ENCODE results near the gene IGDCC3.

The IGDCC3 gene

DNA sequence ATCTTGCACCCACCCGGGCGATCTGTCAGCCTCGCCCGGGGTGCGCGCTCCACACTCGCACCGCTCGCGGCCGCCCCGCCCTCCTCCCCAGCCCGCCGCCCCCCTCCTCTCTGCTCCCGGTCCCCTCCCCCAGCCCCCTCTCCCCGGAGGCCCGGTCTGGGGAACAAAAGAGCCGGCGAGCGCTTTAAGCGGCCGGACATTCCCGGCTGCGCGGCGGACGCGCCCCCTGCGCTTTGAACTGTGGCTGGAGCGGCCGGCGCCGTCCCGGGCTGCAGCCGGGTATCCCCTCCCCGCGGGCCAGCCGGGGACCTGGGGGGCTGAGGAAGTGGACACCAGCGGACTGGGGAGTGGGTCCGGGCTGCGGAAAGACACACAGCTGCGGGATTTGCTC is at the start of gene IGDCC3:
Gene IGDCC3 (minus strand): TSS at position 27 of the 391 bp plus-strand sequence. CDS start 214 bp downstream, outside the sequence.
- in situ Hi-C loops (cut with MboI; ENCODE audit: low sequenced_read_pairs), result loop anchor here (25.0 kb wide), 1 partner anchor 641 kb away; no protein-coding TSS in a partner anchor

DNA sequence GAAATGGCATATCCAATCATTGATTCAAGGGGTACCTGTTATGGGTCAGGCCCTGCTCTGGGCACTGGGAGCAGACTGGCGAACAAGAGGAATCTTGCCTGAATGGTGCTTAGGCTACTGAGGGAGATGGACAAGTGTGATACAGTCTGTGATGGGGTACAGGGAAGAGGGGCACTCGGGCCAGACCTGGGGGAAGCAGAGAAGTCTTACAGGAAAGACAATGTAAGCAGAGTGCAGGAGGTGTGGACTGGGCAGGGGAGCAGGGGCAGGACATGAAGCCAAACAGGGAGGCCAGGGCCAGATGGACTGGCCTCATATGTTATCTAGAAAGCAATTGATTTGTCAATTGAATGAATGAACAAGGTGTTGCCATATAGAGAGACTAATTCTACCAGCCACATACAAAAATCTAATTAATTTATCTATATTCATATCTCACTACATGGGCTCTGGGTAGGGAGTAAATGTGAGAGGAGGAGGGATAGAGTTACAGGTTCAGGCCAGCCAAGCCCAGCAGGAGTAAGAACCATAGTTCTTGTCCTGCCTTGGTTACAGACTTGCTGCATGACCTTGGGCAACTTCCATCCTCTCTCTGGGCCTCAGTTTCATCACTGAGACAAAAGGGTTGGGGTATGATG is 48.5 kb upstream of the IGDCC3 start:
- in situ Hi-C loops (cut with MboI; ENCODE audit: low sequenced_read_pairs), result no loop called here

DNA sequence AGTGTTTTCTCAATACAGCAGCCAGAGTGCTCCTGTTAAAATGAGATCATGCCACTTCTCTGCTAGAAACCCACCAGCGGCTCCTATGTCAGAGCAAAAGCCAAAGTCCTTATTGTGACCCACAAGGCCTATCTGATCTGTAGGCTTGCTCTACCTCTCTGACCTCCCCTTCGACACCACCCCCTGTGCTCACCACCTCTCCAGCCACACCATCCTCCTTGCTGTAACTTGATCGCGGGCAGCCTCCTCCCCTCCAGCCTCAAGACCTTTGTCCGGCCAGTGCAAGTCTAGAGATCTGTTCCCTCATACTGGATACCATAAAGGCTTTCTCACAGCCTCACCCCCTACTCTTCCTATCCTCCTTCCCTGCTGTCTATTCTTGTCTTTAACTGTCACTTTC is 46.9 kb upstream of the IGDCC3 start:
- in situ Hi-C loops (cut with MboI; ENCODE audit: low sequenced_read_pairs), result no loop called here

DNA sequence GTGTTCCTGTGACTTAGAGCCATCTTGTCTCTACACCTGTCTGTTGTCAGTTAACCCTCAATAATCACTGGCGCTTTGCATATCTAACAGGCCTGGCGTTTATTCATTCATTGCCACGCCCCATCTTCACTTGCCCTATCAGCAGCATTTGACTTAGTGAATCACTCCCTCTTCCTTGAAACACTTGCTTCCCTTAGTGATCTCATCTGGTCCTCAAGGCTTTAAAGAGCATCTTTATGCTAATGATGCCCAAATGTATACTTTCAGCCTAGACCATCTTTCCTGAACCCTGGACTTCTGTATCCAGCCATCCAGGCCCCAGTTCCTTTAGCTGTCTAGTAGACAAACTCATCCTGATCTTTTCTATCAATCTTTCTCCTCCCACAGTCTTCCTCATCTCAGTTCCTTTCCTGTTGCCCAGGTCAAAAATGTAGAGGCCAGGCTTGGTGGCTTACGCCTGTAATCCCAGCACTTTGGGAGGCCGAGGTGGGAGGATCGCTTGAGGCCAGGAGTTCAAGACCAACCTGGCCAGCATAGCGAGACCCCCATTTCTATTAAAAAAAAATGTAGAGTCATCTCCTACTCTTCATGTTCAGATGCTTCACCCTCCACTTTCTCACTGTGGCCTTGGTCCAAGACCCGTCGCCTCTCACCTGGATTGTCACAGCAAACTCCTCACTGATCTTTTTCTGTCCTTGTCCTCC is 46.3 kb upstream of the IGDCC3 start:
- in situ Hi-C loops (cut with MboI; ENCODE audit: low sequenced_read_pairs), result no loop called here

DNA sequence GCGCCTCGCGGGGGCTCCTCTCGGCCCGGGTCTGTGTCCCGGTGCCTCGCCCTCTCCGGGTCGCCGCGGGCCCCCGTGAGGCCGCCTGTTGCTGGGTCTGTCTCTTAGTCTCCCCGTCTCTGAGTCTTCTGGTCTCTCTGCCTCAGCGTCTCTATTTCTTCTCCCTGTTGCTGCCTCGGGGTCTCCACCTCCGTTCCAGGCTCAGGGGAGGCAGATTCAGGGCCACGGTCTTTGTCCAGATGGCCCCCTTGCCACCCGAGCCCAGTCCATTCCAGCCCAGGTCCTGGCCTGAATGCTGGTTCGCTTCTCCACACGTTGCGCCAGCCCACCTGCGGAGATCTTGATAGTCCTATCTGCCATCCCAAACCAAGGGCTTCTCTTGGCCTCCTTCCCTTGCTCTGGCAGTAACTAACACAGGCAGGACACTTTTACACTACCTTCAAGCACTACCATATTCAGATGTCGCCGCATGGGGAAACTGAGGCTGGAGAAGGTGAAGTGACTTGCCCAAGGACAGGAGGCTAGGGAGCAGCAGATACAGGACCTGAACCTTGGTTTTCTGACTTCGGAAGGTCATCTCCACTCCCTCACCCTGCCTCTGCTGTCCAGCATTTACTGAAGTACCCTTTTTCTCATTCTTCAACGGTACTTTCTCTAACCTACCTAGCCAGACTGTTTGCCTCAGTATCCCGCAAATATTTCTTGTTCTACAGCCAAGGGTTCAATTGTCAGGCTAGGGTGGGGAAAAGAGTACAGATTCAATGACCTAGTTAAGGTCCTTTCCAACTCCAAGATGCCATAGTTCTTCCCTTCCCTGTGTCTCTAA is 45.6 kb upstream of the IGDCC3 start:
- in situ Hi-C loops (cut with MboI; ENCODE audit: low sequenced_read_pairs), result no loop called here

DNA sequence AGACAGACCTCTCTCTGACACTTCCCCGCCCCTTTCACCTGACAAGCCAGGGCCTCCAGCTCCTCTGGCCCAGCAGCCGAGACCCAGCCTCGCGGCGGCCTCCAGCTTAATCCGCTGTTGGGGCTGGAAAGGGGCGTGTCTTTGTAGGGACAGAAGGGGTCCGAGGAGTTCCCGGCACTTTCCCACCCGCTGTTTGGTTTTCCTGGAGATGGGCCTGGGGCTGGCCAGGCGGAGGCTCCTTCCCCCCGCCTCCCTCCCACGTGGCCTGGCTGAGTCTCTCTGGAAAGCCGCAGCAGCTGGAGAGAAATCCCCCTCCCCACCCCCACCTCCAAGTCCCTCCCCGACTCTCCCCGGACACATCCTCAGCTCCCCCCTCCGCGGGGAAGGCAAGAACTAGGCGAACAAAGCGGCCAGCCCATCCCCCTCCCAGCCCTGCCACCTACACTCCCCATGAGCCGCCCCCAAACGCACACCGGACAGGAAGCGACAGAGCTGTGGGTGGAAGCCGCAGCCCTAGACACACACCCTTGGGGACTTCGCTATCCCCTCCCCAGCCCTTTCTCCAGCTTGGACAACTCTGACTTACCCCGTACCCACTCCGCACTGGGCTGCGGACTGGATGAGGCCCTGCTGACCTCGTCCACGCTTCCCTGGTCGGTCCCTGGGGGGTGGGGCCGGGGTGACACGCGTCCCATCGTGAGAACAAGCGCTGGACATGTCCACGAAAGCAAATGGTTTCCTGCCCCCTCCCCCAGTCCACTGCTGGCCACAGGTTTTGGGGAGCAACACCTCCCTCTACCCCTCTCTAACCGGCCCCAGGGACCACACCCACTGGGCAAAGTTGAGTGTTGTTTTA is 43.8 kb upstream of the IGDCC3 start:
- in situ Hi-C loops (cut with MboI; ENCODE audit: low sequenced_read_pairs), result no loop called here

DNA sequence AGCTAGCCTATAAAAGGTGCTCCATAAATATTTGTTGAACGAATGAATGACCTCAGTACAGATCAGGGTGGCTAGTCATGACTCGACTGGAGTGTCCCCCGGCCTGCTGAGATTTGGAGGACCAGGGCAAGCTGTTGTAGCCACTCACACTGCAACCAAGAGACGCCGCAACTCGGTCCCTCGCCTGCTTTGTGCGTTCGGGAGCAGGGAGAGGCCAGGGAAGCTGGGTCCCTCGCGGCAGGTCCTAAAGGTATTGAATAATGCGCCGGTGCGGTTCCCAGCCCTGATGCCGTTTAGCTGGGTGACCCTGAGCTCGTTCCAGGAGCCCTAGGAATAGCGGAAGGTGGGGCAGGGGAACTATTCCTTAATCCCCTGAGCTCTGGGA is 43.2 kb upstream of the IGDCC3 start:
- in situ Hi-C loops (cut with MboI; ENCODE audit: low sequenced_read_pairs), result no loop called here

DNA sequence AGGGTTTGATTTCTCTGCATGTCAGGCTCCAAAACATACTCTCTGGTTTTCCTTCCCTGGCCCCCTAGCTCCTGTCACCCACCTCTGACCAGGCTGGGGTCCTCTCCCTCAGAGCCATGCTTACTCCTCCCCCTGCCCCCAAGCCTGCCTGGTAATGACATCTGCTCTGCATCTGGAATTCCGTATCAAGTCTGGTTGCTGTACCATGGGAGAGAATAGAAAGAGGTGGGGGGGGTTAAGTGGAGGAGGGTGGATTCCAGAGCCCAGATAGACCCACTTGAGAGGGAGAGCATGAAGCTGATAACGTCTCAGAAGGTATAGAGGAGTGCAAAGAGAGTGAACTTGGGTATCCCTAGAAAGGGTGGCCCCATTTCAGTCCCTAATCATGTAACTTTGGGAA is 40.8 kb upstream of the IGDCC3 start:
- in situ Hi-C loops (cut with MboI; ENCODE audit: low sequenced_read_pairs), result no loop called here

DNA sequence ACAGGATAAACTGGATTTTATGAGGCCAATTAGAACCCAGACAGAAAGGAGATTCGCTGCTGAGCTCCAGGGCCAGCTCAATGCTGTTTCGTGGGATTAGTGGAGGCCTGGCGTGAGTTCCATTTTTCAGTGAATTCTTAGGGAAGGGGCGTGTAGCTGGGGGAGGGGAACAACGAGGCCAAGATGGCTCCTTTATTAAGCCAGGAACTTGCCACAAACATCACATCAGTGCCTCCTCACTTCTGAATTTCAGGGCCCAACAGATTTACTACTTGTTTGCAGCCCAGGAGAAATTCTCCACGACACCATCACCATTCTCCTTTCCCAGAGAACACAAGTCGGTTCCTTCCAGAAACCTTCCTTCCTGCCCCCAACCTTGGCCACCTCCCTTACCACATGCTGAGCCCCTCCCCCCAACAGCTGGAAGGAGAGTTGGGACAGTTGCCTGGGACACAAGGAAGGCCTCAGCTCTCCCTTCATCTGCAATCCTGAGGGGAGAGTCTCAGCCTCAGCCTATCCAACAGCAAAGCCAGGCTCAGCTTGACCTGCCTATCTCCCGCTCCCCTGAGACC is 39.1 kb upstream of the IGDCC3 start:
- in situ Hi-C loops (cut with MboI; ENCODE audit: low sequenced_read_pairs), result no loop called here

DNA sequence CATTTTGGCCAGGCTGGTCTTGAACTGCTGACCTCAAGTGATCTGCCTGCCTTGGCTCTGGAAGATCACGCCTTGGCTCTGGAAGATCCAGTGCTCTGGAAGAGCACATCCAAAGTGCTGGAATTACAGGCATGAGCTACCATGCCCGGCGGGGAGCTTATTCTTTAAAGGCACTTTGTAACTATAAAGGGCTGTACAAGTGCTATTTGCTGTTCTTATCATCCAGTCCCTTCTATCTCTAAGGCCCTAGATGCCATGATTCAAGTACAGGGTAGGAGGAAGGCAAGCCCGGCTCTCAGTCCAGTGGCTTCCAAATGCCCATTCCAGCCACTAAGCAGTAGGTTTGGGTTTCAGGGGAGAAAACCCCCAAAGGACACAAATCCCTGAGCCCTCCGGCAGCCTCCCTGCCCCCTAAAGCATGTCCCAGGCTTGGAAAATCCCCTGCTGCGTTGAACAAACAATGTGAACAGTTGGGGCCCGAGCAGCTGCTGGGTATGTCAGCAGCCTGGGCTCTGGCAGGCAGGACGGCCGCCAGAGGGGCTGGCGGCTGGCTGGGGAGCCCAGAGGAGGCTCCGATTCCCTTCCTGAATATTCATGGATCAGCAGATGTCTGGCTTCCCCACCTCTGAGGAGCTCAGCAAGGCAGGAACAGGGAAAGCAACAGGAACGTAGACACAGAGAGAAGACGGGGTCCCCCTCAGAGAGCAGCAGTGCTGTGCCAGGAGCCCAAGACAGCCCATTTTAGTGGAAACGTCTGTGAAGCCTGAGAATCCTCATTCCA is 37.2 kb upstream of the IGDCC3 start:
- in situ Hi-C loops (cut with MboI; ENCODE audit: low sequenced_read_pairs), result no loop called here

DNA sequence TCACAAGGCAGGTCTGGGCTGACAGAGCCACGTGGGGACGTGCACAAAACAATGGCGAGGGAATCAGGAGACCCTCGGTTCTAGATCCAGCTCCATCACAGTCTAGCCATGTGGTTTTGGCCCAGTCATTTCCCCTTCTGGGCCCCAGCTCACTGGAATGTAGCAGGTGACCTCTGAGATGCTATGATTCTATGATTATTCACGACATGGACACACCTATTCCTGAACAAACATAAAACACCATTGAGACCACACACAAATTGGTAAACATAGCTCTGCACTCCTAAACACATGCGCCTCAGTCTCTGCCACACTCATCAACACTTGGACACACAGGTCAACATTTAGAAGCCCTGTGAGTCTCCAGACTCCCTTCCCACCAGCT is 36.0 kb upstream of the IGDCC3 start:
- in situ Hi-C loops (cut with MboI; ENCODE audit: low sequenced_read_pairs), result no loop called here

DNA sequence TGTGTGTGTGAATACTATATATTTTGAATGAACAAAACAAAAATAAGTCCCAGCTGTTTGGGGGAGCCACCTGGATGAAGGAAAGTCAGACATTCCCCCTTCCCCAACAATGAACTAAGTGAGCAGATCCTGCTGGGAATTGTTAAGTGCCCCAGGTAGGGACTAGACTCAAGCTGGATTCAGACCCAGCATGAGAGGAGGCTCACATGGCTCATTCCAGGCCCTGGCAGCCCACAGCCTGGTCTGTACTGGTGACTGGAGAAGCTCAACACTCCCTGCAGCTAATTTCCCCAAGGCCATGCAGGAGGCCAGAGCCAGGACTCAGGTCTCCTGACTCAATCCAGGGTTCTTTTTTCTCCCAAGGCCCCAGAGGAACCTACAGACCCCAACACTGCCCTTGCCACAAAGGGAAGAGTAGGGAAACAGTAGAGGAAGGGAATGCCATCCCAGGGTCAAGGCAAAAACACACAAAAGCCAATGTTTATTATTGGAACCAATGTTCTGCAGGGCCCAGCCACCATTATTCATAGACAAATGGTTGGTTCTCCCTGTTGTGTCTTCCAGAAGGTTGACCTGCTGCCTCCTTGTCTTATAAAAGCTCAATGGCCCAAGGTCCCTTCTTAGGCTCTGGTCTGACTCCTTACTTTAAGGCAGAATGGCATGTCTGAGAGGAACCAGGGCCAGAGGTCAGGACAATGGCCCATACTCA is 35.4 kb upstream of the IGDCC3 start:
- in situ Hi-C loops (cut with MboI; ENCODE audit: low sequenced_read_pairs), result no loop called here

DNA sequence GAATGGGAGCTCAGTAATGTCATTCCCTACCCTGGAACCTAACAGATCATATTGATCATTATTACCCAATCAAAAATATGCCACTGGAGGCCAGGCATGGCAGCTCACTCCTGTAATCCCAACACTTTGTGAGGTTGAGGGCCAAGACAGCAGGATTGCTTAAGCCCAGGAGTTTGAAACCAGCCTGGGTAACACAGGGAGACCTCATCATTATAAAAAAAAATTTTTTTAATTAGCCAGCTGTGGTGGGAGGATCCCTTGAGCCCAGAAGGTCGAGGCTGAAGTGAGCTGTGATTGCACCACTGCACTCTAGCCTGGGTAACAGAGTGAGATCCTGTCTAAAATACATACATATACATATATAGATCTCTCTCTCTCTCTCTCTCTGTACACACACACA is 34.8 kb upstream of the IGDCC3 start:
- in situ Hi-C loops (cut with MboI; ENCODE audit: low sequenced_read_pairs), result no loop called here

DNA sequence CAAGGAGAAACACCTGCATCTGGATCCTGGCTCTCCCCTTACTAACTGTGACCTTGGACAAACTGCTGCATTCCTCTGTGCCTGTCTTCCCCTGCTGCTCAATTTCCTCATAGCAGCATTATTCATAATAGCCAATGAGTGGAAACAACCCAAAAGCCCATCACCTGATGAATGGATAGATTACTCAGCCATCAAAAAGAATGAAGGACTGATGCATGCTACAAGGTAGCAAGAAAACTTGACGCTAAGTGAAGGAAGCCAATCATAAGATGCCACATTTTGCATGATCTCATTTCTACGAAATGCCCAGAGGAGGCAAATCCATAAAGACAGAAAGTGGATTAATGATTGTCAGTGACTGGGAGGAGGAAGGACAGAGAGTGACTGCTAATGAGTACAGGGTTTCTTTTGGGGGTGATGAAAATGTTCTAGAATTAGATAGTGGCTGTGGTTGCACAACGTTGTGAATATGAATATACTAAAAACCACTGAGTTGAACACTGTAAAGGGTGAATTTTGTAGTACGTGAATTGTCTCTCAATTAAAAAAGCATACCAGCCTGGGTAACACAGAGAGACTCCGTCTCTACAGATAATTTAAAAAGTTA is 33.8 kb upstream of the IGDCC3 start:
- in situ Hi-C loops (cut with MboI; ENCODE audit: low sequenced_read_pairs), result no loop called here

DNA sequence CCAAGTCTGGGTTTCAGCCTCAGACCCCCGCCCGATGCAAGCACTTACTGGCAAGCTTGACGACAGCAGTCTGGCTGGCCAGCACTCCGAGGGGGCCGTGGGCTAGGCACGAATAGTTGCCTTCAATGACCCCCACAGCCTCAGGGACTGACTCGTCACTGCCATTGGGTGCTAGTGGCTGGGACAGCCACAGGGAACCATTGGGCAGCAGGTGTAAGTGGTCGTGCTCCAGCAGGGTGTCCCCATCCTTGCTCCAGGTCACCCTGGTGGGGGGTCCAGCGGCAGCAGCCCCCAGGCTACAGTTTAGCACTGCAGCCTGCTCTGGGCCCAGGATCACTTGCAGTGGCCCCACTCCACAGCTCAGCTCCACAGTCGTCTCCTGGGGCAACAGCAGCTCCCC is 33.2 kb upstream of the IGDCC3 start:
- in situ Hi-C loops (cut with MboI; ENCODE audit: low sequenced_read_pairs), result no loop called here

DNA sequence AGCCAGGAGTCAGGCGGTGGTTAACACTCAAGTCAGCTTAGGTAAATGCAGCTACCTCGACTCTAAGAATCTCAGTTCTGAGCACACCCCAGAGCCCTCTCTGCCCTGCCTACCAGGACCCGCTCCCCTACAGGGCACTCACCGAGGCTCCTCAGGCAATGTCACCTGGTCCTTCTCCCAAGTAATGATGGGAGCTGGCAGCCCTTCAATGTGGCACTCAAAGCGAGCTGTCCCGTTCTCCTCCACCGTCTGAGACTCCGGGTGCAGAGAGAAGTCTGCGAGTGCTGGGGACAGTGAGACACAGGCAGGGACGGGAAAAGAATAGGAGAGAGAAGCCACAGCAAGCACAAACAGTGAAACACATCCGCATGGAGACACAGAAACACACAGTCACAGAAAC is 32.2 kb upstream of the IGDCC3 start:
- in situ Hi-C loops (cut with MboI; ENCODE audit: low sequenced_read_pairs), result no loop called here

DNA sequence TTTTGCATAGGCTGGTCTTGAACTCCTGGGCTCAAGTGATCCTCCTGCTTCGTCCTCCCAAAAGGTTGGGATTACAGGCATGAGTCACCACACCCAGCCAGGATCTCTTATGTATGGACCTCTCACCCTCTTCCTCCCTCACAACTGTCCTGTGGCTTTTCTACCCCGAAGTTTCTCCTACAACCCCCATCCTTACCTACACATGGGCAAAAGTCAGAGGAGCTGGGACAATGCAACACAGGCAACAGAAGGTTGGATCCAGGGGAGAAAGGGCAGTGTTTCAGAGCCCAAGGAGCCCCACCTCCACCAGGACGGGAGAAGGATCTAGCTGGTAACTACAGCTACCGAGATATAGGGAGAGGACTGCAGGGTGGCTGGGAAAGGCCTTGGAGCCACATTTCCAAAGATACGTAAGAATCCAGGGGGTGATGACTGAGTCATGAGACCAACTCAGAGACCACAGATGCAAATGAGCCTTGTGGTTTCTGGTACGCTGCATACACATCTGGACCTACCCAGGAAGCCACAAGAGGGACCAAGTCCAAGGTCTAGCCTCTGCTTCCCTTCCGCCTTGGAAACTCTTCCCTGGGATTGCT is 31.3 kb upstream of the IGDCC3 start:
- in situ Hi-C loops (cut with MboI; ENCODE audit: low sequenced_read_pairs), result no loop called here

DNA sequence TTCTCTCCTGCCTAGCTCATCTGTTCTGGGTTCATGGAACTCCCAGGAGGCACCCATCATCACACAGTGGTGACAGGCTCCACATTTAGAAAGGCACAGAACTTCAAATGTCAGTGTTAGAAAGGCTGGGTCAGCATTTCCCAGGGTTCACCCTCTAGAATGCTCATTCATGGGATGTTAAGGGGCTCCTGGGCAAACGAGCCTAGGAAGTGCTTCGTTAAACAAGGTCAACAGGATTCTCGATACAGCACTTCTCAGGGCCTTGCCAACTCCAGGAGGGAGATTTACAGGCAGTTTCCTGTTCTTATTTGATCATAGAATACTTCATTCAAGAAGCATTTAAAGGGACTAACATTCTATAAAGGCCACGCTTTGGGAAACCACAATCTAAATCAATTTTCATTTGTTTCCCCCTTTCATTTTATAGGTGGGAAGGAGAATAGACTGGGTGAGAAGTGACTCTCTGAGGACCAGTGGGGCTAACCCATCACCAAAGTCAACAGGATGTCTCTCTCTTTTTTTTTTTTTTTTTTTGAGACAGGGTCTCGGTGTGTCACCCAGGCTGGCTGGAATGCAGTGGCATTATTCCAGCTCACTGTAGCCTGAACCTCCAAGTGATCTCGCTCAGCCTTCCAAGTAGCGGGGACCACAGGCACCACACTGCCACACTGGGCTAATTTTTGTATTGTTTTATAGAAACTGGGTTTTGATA is 30.7 kb upstream of the IGDCC3 start:
- in situ Hi-C loops (cut with MboI; ENCODE audit: low sequenced_read_pairs), result no loop called here
